ENCODE results near the gene CFAP61. TPM values are rescaled to one million over a fixed set of nuclear protein-coding genes. Genes with fewer than 3 reads are reported as not detected.

The CFAP61 gene
- total RNA-seq, 1 donor from 2014 or later = not detected

DNA sequence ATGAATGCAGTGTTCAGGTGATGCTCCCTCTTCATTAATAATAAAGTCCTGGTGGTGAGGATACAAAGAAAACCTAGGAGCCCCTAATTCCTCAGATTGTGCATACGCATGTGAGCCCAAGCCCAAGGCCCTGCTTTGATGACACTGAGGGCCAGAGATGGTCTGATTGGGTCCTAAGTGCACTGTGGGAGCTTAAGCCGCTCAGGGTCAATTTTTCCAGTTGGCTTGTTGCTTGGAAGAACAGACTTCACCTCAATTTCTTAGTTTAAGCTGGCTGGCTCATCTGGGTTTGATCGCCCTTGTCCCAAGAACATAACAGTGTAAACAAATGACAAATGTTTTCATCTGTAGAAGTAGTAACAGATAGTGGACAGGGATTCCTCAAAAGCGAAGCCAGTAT lies 357.0 kb downstream of the CFAP61 start:
- no peaks in the 10 kb centered on the region for H3K9me3 Mint-ChIP-seq (ENCODE audit: low read depth)

More for the DNA sequence above, 357.0 kb downstream of the CFAP61 start:
- TF ChIP-seq, protein P1, sequence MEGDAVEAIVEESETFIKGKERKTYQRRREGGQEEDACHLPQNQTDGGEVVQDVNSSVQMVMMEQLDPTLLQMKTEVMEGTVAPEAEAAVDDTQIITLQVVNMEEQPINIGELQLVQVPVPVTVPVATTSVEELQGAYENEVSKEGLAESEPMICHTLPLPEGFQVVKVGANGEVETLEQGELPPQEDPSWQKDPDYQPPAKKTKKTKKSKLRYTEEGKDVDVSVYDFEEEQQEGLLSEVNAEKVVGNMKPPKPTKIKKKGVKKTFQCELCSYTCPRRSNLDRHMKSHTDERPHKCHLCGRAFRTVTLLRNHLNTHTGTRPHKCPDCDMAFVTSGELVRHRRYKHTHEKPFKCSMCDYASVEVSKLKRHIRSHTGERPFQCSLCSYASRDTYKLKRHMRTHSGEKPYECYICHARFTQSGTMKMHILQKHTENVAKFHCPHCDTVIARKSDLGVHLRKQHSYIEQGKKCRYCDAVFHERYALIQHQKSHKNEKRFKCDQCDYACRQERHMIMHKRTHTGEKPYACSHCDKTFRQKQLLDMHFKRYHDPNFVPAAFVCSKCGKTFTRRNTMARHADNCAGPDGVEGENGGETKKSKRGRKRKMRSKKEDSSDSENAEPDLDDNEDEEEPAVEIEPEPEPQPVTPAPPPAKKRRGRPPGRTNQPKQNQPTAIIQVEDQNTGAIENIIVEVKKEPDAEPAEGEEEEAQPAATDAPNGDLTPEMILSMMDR (IDR thresholded peaks at IDR 0.05) = no peak
- no peaks in the 10 kb centered on the region for H3K27me3 Mint-ChIP-seq (ENCODE audit: low read depth)
- no peak for DNase-seq (ENCODE audit: low spot score)
- no peaks in the 10 kb centered on the region for H3K4me1 Mint-ChIP-seq (ENCODE audit: low read depth)
- no peak overlapping the region for H3K4me3 Mint-ChIP-seq (ENCODE audit: unreplicated experiment)
- no peaks in the 10 kb centered on the region for H3K36me3 Mint-ChIP-seq (ENCODE audit: low read depth)
- H3K27ac Mint-ChIP-seq (ENCODE audit: unreplicated experiment) = no peak overlapping the region

Other genes with a start within 250 kb of the CFAP61 start
- gene NAA20, start 35.2 kb upstream of the CFAP61 start, total RNA-seq = 44.9 to 47.2 TPM (median 46.2 TPM) in 3 replicates
- 14.3 to 20.5 TPM (median 16.4 TPM) in 3 replicates for gene CRNKL1, start 66 bp upstream of the CFAP61 start, total RNA-seq